Right kidney (tissue), 1 donor: ENCODE results near the gene FRAT1.

Experiments
- DNase-seq: peaks from one replicate; pipeline ENCODE4 v3.0.0-alpha.2; 2016

FRAT1 gene

GRCh38 chr10:97307441-97307840 is 11.6 kb upstream of the FRAT1 start:
- no peak for DNase-seq

GRCh38 chr10:97307866-97308780 is 10.9 kb upstream of the FRAT1 start:
- DNase-seq, result no peak

GRCh38 chr10:97311111-97311626 is 7.9 kb upstream of the FRAT1 start:
- no peak for DNase-seq

- no peak for DNase-seq
Observed at GRCh38 chr10:97312897-97313296, 6.2 kb upstream of the FRAT1 start.

GRCh38 chr10:97314671-97315070 is 4.4 kb upstream of the FRAT1 start:
- no peak for DNase-seq

- DNase-seq, result peak; percentile 84
Observed at GRCh38 chr10:97319671-97320479, 804 bp downstream of the FRAT1 start.

GRCh38 chr10:97320480-97321031 is 1.5 kb downstream of the FRAT1 start:
- DNase-seq, result no peak

GRCh38 chr10:97321032-97321803 is 2.1 kb downstream of the FRAT1 start:
- DNase-seq, result peak; percentile 64

- no peak for DNase-seq
Observed at GRCh38 chr10:97321804-97322190, 2.7 kb downstream of the FRAT1 start.

- DNase-seq, result no peak
Observed at GRCh38 chr10:97323501-97323900, 4.4 kb downstream of the FRAT1 start.

- DNase-seq, result no peak
Observed at GRCh38 chr10:97325754-97326153, 6.7 kb downstream of the FRAT1 start.

GRCh38 chr10:97327348-97328294 is 8.6 kb downstream of the FRAT1 start:
- DNase-seq, result no peak

- DNase-seq, result no peak
Observed at GRCh38 chr10:97328646-97329453, 9.8 kb downstream of the FRAT1 start.

GRCh38 chr10:97329766-97330165 is 10.7 kb downstream of the FRAT1 start:
- no peak for DNase-seq

GRCh38 chr10:97331153-97331703 is 12.2 kb downstream of the FRAT1 start:
- DNase-seq, result no peak

- peak; percentile 75 for DNase-seq
Observed at GRCh38 chr10:97332591-97333350, 13.7 kb downstream of the FRAT1 start.

- DNase-seq, result peak; percentile 75
Observed at GRCh38 chr10:97333351-97333600, 14.2 kb downstream of the FRAT1 start.

GRCh38 chr10:97333601-97334369 is 14.7 kb downstream of the FRAT1 start:
- DNase-seq, result peak; percentile 82
